HG03521 (cell line): ENCODE measurements around the gene DOHH.

Source experiments
- ATAC-seq: cut with Tn5 transposase; IDR thresholded peaks from one replicate; pipeline ENCODE4 v1.9.1; 2021; ENCODE audit warnings: mild to moderate bottlenecking, moderate library complexity; ENCODE audit not compliant: unreplicated experiment

DOHH gene

DNA sequence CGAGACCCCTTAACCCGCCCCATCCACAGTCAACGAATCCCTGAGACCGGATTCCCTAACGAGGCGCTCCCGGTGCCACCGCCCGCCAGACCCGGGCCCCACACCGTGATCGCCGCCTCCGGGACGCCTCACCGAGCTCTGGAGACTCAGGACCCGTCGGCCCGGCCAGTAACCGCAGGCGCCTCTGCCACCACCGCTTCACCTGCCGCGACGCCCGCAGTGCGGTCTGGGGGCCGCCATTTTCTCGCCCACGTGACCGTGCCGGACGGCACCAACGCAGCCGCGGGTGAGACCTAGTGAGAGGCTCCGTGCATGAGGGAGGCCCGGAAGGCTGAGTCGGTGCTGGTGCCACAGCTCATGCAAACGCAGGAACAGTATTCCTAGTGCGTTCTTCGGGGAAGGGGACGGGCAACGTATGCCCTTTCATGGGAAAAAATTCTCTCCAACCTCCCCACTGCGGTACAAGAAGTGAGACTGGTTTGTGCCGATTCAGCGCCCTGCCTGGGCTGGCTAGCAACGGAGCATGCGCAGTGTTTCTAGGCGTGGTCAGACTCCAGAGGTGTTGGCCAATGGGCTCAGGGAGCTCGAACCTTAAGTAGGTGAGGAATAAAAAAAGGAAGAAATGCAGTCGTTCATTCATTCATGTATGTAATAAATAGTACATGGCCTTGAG is at the start of gene DOHH:
TSS of gene DOHH (minus strand) at position 246 of the 673 bp plus-strand sequence. CDS start 3,860 bp downstream, outside the sequence.
- ATAC-seq = peak; percentile 71

GRCh38 chr19:3549816-3550215 is 49.3 kb upstream of the DOHH start:
- no peak for ATAC-seq

DNA sequence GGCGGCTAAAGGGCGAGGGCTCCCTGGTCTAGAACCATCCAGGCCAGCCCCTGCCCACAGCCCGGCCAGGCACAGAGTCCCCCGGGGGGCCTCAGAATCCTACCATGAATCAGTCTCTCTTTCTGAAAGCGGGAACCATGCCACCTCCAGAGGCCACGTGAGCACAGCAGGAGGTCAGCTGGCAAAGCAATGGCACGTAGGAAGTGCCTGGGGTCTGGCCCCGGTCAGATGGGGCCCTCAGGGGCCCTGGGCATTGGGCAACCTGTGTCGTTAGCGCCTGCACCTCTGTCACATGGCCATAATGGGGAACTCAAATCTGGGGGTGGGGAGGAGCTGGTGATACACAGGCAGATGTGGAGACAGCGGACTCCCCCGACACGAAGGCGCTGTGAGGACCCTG is 48.1 kb upstream of the DOHH start:
- ATAC-seq = no peak

- no peak for ATAC-seq
These were observed 47.4 kb upstream of the DOHH start for GRCh38 chr19:3547767-3548282.

DNA sequence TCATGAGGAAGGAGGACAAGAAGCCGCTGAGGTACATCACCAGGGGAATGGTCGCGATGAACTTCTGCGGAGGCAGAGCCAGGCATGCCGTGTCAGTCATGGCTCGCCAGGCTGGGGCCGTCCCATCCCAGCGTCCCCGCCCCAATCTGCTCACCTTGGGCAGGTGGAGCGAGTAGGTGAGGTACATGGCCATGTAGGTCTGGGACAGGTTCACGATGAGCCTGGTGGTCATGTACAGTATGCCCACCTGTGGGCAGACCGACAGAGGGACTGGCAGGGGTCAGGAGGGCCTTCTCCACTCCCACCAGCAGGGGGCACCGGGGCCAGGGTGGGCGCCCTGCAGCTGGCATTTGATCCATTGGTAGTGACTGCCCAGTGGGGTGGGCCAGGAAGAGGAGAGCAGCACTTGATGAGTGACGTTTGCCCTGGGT is 46.8 kb upstream of the DOHH start:
- ATAC-seq = no peak

GRCh38 chr19:3546119-3546518 is 45.6 kb upstream of the DOHH start:
- ATAC-seq = no peak

DNA sequence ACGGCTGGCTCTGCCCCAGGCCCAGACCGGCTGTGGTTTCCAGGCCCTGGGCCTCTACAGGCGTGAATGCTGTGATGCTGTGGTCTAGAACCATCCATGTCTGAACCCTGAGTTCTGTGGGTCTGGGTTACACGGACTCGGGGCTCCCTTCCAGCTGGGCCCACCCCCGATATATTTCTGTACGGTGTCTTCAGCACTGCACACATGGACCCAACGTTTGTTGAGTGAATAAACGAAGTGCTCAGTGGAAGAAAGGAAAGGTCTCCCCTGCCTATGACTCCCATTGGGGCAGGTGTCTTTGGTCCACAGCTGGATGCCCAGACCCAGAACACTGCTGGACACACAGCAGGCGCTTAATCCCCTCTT is 45.2 kb upstream of the DOHH start:
- ATAC-seq = no peak

- ATAC-seq = no peak
These were observed 44.5 kb upstream of the DOHH start for GRCh38 chr19:3544742-3545668.

DNA sequence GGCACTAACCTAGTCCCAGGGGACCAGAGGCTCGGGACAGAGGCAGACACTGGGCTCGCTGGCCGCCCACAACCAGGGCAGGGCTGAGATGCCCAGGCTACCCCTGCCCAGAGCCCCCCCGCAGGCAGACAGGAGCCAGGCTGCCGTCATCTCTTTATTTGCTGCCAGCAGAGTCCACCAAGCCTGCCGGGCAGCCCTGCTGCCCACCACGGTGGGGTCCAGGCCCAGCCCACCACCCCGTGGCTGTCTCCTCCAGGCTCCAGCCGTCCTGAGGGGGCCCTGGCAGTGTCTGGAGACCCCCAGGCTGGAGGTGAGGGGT is 43.5 kb upstream of the DOHH start:
- no peak for ATAC-seq

GRCh38 chr19:3543150-3544057 is 42.9 kb upstream of the DOHH start:
- ATAC-seq = no peak

DNA sequence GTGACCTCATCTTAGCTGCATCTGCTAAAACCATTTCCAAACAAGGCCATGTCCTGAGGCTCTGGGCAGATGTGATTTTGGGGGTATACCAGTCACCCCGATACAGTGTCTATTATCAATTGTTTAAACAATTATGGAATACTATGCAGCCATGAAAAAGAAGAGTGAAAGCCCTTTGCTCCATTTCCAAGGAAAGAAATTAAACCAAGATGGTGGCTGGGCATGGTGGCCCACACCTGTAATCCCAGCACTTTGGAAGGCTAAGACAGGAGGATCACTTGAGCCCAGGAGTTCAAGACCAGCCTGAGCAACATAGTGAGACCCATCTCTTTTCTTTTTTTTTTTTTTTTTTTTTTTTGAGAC is 39.3 kb upstream of the DOHH start:
- no peak for ATAC-seq

DNA sequence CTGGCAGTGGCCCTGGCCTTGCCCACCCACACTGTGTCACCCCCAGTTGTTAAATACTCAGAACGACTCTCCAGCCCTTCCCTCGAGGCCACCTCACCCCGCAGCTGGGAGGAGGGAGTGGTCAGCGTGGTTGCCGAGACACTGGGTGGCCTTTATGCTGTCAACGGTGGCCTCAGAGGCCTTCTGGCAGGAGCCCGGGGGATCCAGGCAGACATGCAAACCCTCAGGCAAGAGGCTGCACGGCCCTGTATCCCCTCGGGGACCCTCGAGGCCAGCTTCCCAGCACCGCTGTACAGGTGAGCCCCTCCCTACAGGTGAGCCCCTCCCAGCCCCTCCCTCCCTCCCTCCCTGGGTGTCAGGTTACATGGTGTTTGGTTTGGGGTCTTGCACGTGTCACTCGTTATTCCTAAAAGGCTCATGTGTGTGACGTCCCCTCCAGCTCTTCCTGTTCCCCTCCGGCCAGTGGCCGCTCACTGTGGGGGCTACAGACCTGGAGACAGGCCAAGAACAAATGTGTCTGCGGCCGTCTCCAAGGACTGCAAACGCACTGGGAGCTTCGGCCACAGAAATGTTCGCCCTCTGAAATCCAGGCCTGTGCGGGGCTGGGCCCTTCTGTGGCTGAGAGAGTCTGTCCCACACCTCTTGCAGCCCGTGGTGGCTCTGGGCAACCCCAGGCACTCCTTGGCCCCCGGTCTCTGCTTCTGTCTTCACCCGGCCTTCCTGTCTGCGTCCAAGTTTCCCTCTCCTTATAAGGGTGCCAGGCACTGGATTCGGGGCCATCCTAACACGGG is 38.7 kb upstream of the DOHH start, which contains the start of gene TEKTIP1:
TSS of gene TEKTIP1 (plus strand) at position 210 of the 791 bp plus-strand sequence. CDS start at position 214, 4 bp downstream.
- no peak for ATAC-seq

DNA sequence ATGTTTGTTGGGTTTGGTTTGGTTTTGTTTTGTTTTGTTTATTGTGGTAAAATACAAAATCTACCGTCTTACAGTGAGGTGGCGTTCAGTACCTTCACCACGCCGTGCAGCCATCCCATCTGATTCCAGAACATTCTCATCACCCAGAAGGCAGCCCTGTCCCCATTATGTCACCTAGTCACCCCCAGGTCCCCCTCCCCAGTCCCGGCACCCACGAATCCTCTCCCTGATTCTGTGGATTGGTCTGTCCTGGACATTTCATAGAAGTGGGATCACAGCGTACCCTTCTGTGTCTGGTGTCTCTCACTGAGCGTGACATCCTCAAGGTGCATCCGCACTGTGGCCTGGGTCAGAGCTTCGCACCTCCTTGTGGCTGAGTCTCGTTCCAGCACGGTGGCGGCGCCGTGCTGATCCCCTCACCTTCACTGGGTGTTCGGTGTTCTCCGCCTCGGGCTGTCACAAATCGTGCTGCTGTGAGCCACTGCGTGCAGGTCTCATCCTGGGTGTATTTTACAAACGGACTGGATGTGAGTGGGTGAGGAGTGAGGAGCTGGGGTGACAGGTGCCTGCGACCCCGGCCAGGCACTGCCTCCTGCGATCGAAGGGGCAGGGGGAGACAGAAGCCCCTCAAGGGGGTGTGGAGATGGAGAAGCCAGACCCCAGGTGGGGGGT is 37.9 kb upstream of the DOHH start:
- no peak for ATAC-seq

- ATAC-seq = no peak
These were observed 37.2 kb upstream of the DOHH start for GRCh38 chr19:3537438-3538240.

DNA sequence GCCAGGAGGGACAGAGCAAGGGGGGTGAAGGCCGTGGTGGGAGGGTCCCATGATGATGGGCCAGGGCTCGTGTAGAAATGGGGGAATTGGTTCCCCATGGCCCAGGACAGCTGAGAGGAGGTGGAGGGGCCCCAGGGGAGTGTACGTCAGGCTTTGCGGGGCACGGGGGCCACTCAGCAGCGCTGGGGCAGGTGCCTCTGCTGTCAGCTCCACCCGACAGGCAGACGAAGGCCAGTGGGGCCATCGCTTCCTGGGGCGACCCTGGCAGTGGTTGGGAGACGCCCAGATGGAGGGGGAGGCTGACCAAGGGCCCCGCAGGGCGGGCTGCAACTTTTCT is 36.6 kb upstream of the DOHH start:
- no peak for ATAC-seq

GRCh38 chr19:3536429-3537100 is 36.1 kb upstream of the DOHH start:
- ATAC-seq = no peak

- ATAC-seq = no peak
These were observed 35.5 kb upstream of the DOHH start for GRCh38 chr19:3535981-3536380.

DNA sequence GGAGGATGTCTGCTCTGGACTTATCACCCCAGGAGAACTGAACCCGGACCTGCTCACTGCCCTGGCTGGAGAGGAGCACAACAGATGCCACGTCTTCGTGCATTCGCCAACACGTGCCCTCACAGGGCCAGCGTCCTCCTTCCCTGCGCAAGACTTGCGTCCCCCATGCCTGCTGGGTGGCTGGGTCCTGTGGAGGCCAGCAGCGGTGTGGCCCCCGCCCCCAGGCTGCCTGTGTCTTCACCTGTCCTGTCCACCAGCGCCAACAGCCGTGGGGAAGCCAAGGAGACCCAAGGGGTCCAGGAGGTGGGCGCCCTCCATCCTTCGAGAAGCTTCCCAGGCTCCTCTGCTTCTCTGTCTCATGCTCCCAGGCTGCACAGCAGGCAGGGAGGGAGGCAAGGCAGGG is 35.1 kb upstream of the DOHH start:
- no peak for ATAC-seq

DNA sequence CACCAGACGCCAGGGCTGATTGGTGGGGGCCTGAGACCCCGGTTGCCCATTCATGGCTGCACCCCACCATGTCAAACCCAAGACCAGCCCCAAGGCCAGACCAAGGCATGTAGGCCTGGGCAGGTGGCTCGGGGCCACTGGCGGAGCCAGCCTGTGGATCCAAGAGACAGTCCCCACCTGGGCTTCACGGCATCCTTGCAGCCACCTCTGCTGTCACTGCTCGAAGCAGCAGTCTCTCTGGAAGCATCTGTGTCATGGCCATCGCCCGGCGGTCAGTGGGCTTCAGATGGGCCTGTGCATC is 34.7 kb upstream of the DOHH start:
- ATAC-seq = no peak
